ENCODE measurements around the gene HFE.
A peak's percentile ranks its signal among the peaks of the same experiment; 100 is the strongest.
"Not testable (repeated sequence)": the region's sequence is repeated elsewhere in the genome, so short reads cannot be mapped to it uniquely, and the experiment has no call there.

HFE gene

DNA sequence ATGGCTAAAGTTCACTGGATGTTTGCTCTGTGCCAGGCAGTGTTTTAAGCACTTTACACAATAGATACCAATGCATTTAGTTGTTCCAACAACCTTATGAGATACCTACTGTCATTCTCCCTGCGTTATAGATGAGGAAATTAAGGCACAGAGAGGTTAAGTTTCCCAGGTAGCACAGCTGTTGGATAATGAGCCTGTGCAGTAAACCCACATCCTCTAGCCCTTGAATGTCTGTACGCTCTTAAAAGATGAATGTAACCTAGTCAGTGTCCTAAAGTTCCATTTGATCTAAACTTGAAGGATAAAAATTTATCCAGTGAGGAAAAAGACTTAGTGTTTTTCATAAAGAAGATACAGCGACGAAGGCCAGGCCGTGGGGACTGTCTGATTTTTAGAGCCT is 28.0 kb downstream of the HFE start:
- DNase-seq = no peak

DNA sequence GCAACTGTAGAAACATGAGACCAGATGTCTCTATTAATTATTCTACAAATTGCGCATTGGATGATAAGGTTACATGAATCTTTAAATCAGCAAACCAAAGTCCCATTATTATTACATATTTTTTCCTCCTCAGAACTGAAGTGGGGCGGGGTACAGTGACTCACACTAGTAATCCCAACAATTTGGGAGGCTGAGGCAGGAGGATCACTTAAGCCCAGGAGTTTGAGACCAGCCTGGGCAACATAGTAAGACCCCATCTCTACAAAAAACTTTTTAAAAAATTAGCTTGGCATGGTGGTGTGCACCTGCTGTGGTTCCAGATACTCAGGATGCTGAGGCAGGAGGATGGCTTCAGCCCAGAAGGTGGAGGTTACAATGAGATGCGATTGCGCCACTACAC is 29.0 kb downstream of the HFE start:
- no peak for DNase-seq

- DNase-seq = peak in 1 of 3 donors; percentile 31
These were observed 31.8 kb downstream of the HFE start for GRCh38 chr6:26118999-26119398.

DNA sequence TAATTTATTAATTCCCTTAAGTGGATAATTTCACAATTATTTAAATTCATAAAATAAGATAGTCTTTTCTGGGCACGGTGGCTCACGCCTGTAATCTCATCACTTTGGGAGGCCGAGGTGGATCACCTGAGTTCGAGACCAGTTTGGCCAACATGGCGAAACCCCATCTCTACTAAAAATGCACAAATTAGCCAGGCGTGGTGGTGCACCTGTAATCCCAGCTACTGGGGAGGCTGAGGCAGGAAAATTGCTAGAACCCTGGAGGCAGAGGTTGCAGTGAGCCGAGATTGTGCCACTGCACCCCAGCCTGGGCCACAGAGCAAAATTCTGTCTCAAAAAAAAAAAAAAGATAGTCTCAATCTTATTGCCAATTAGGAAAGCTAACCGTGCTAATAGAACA is 32.9 kb downstream of the HFE start:
- DNase-seq = not testable (repeated sequence)

- no peak for DNase-seq
These were observed 33.5 kb downstream of the HFE start for GRCh38 chr6:26120807-26121140.

- DNase-seq = no peak
These were observed 34.1 kb downstream of the HFE start for GRCh38 chr6:26121141-26122004.

DNA sequence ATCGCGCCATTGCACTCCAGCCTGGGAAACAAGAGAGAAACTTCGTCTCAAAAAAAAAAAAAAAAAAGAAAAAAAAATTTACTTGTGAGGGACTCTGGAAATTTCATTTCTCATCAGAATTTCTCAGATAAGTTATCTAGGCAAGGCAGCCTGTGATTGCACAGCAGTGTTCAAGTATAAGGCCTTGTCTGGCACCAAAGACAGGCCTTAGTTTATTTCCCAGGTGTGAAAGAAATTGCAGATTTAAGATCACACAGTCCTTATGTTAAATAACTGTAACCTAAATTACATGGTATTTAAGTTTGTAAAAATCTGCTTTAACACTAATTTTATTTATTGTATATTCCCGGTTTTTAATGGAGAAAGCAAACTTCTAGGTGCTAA is 34.8 kb downstream of the HFE start:
- DNase-seq = no peak

- peak in 1 of 3 donors; percentile 8 for DNase-seq
These were observed 35.2 kb downstream of the HFE start for GRCh38 chr6:26122402-26122792.

DNA sequence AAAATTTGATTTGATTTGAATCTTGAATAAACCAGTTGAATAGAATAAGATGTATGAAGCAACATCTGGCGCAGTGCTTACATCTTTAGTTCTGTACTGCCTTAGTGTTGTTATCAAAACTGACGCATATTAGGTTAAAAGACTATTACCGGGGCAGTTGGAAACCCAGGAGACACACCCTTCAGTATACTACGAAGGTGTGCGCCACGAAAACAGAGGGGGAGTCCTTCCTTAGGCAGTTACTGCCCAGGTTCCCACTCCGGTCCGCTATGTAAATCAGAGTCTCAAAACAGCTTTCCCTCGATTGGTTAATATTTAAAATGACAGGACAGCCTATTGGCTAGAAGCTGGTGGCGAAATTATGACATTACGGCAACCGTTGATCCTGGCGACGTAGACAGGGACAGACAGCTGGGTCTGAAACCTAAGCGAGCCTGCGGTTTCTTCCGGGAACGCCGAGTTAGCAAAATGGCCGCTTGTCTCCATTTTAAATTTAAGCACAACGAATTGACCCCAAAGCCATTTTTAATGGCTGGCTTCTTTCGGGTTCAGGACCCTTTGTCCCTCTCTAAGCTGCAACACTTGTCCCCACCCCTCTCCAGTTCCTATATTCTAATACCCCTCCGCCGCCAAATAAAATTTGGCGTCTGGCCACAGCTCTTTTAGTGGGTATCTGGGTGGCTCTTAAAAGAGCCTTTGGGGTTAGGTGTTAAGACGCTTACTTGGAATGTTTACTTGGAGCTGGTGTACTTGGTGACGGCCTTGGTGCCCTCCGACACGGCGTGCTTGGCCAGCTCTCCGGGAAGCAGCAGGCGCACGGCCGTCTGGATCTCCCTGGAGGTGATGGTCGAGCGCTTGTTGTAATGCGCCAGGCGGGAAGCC is 35.8 kb downstream of the HFE start:
- DNase-seq = peak; percentile 93 to 97 (median 97)

- no peak for DNase-seq
These were observed 36.4 kb downstream of the HFE start for GRCh38 chr6:26123675-26123946.

- peak; percentile 90 to 99 (median 98) for DNase-seq
These were observed 36.9 kb downstream of the HFE start for GRCh38 chr6:26123947-26124780.

GRCh38 chr6:26124781-26125685 is 37.8 kb downstream of the HFE start:
- peak in 2 of 3 donors; percentile 27 to 34 for DNase-seq

- peak in 2 of 3 donors; percentile 17 to 24 for DNase-seq
These were observed 39.4 kb downstream of the HFE start for GRCh38 chr6:26126394-26127235.

- no peak for DNase-seq
These were observed 41.0 kb downstream of the HFE start for GRCh38 chr6:26128013-26128771.

- DNase-seq = no peak
These were observed 42.4 kb downstream of the HFE start for GRCh38 chr6:26129656-26130055.

GRCh38 chr6:26130581-26131249 is 43.5 kb downstream of the HFE start:
- no peak for DNase-seq

- DNase-seq = no peak
These were observed 44.4 kb downstream of the HFE start for GRCh38 chr6:26131618-26132017.

DNA sequence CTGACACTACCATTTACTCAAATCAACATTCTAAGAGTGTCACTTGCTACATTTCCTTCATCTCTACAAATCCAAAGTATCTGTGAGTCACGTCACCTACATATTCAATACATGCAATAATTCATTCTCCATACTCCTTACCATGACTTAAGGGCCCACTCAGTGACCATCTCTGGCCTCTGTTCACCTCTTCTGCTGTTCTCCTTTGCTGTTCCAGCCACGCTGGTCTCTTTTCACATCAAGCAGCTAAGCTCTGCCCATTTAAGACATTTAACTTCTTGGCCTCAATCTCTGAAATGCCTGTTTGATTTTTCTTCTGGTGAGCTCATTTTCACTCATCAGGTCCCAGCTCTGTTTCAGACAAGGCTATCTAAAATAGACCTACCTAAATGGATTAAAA is 46.5 kb downstream of the HFE start:
- DNase-seq = no peak

- DNase-seq = no peak
These were observed 49.1 kb downstream of the HFE start for GRCh38 chr6:26136321-26136720.
